ENCODE results near the gene CXCR6.

DNA sequence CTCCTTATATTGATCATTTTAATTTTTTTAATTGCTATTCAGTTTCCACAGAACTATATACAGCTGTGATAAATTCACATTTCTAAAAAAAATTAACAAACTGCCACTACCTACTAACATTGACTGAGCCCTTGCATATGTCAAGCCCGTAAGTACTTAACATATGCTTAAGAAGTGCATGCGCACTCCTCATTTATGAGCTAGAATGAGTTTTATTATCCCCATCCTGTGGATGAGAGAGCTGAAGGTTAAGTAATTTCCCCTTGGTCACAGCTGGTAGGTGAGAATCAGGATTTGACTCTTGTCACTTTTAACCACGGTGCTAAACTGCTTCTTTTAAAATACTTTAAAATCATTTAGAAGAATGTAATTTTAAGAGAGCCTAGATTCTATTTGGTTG, 25.9 kb downstream of the CXCR6 start:
- no peak for TF ChIP-seq POLR2A (IDR thresholded peaks at IDR 0.05)
- TF ChIP-seq, protein P1, sequence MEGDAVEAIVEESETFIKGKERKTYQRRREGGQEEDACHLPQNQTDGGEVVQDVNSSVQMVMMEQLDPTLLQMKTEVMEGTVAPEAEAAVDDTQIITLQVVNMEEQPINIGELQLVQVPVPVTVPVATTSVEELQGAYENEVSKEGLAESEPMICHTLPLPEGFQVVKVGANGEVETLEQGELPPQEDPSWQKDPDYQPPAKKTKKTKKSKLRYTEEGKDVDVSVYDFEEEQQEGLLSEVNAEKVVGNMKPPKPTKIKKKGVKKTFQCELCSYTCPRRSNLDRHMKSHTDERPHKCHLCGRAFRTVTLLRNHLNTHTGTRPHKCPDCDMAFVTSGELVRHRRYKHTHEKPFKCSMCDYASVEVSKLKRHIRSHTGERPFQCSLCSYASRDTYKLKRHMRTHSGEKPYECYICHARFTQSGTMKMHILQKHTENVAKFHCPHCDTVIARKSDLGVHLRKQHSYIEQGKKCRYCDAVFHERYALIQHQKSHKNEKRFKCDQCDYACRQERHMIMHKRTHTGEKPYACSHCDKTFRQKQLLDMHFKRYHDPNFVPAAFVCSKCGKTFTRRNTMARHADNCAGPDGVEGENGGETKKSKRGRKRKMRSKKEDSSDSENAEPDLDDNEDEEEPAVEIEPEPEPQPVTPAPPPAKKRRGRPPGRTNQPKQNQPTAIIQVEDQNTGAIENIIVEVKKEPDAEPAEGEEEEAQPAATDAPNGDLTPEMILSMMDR (IDR thresholded peaks at IDR 0.05 in 4 of 5, conservative IDR thresholded peaks at IDR 0.05 in 1 of 5): no peak

Measured in gastrocnemius medialis (tissue), 4 donors.